ENCODE data around the gene NEU3. TPM values are rescaled to one million over a fixed set of nuclear protein-coding genes. Genes with fewer than 3 reads are reported as not detected.

Gene NEU3
- total and polyA plus RNA-seq, 2 experiments from 2014 or later = 2.5 to 6.2 TPM

- Histone ChIP-seq H3K4me1 (ENCODE audit: insufficient read depth) (no peaks in the 10 kb centered on the region), H2AFZ (no peak overlapping the region), H3K9me3 (ENCODE audit: low read depth) (no peaks in the 10 kb centered on the region), H3K79me2 (ENCODE audit: insufficient read depth) (no peaks in the 10 kb centered on the region), H3K4me3 (no peak overlapping the region), H3K9me2 (ENCODE audit: insufficient read depth) (no peaks in the 10 kb centered on the region), H4K20me1 (ENCODE audit: insufficient read depth) (no peaks in the 10 kb centered on the region), H3F3A (ENCODE audit: insufficient read depth) (no peaks in the 10 kb centered on the region), H3K4me2 (ENCODE audit: unreplicated experiment) (no peak overlapping the region), H3K9ac (no peak overlapping the region), H3K36me3 (ENCODE audit: low read depth) (no peaks in the 10 kb centered on the region), H3K27ac (no peak overlapping the region), H3K27me3 (replicated peaks; ENCODE audit: insufficient read depth) (no peaks in the 10 kb centered on the region)
- no peak for DNase-seq
- in situ Hi-C loops (cut with MboI) = no loop called here
- TF ChIP-seq EZH2 (IDR thresholded peaks at IDR 0.05; ENCODE audit: insufficient read depth, poor library complexity, severe bottlenecking) (no peak), EZH2phosphoT487 (IDR thresholded peaks at IDR 0.05; ENCODE audit: insufficient read depth, low read depth) (no peak)
- 60% methylated on average over 3 of the region's 3 CpGs for WGBS, 2 experiments (ENCODE audit: low coverage in 1 of 2, low lambda C conversion rate in 2 of 2, missing lambda C conversion rate in 2 of 2)
Observed at GRCh38 chr11:75000975-75001354, 12.2 kb downstream of the NEU3 start.

GRCh38 chr11:75001686-75002085 is 13.0 kb downstream of the NEU3 start:
- Histone ChIP-seq H3K4me3 (no peak overlapping the region), H3K9me3 (ENCODE audit: low read depth) (no peaks in the 10 kb centered on the region), H3K9me2 (ENCODE audit: insufficient read depth) (no peaks in the 10 kb centered on the region), H3K79me2 (ENCODE audit: insufficient read depth) (no peaks in the 10 kb centered on the region), H3K36me3 (ENCODE audit: low read depth) (peaks cover 3% of the 10 kb centered on the region; the same call in 1 of the 2 replicates), H3K9ac (no peak overlapping the region), H3K4me2 (ENCODE audit: unreplicated experiment) (no peak overlapping the region), H3K27ac (no peak overlapping the region), H3F3A (ENCODE audit: insufficient read depth) (no peaks in the 10 kb centered on the region), H3K4me1 (ENCODE audit: insufficient read depth) (no peaks in the 10 kb centered on the region), H4K20me1 (ENCODE audit: insufficient read depth) (no peaks in the 10 kb centered on the region), H2AFZ (no peak overlapping the region), H3K27me3 (replicated peaks; ENCODE audit: insufficient read depth) (no peaks in the 10 kb centered on the region)
- WGBS, 2 experiments (ENCODE audit: low coverage in 1 of 2, low lambda C conversion rate in 2 of 2, missing lambda C conversion rate in 2 of 2) = 98 to 99% methylated on average over 3 of the region's 3 CpGs
- no peak for DNase-seq
- in situ Hi-C loops (cut with MboI) = no loop called here
- TF ChIP-seq EZH2 (IDR thresholded peaks at IDR 0.05; ENCODE audit: insufficient read depth, poor library complexity, severe bottlenecking) (no peak), EZH2phosphoT487 (IDR thresholded peaks at IDR 0.05; ENCODE audit: insufficient read depth, low read depth) (no peak)

GRCh38 chr11:75002516-75002915 is 13.8 kb downstream of the NEU3 start:
- TF ChIP-seq EZH2phosphoT487 (IDR thresholded peaks at IDR 0.05; ENCODE audit: insufficient read depth, low read depth) = no peak

GRCh38 chr11:75004215-75004614 is 15.5 kb downstream of the NEU3 start:
- no peak overlapping the region for H2AFZ ChIP-seq
- TF ChIP-seq EZH2phosphoT487 (IDR thresholded peaks at IDR 0.05; ENCODE audit: insufficient read depth, low read depth) = no peak
- TF ChIP-seq EZH2 (IDR thresholded peaks at IDR 0.05; ENCODE audit: insufficient read depth, poor library complexity, severe bottlenecking) = no peak
- DNase-seq = no peak
- peaks cover 4% of the 10 kb centered on the region; the same call in 1 of the 2 replicates for H3K36me3 ChIP-seq (ENCODE audit: low read depth)
- H3K4me1 ChIP-seq (ENCODE audit: insufficient read depth) = no peaks in the 10 kb centered on the region
- no peaks in the 10 kb centered on the region for H3K79me2 ChIP-seq (ENCODE audit: insufficient read depth)
- in situ Hi-C loops (cut with MboI) = no loop called here
- no peaks in the 10 kb centered on the region for H3K9me3 ChIP-seq (ENCODE audit: low read depth)
- WGBS, 2 experiments (ENCODE audit: low coverage in 1 of 2, low lambda C conversion rate in 2 of 2, missing lambda C conversion rate in 2 of 2) = 39 to 52% methylated on average over 1 of the region's 1 CpG
- no peak overlapping the region for H3K4me2 ChIP-seq (ENCODE audit: unreplicated experiment)
- H3F3A ChIP-seq (ENCODE audit: insufficient read depth) = no peaks in the 10 kb centered on the region
- no peaks in the 10 kb centered on the region for H3K9me2 ChIP-seq (ENCODE audit: insufficient read depth)
- H3K27me3 ChIP-seq (replicated peaks; ENCODE audit: insufficient read depth) = no peaks in the 10 kb centered on the region
- H3K9ac ChIP-seq = no peak overlapping the region
- H3K27ac ChIP-seq = no peak overlapping the region
- H3K4me3 ChIP-seq = no peak overlapping the region
- no peaks in the 10 kb centered on the region for H4K20me1 ChIP-seq (ENCODE audit: insufficient read depth)

More at GRCh38 chr11:75002516-75002915, 13.8 kb downstream of the NEU3 start:
- H4K20me1 ChIP-seq (ENCODE audit: insufficient read depth) = no peaks in the 10 kb centered on the region
- H3K9ac ChIP-seq = no peak overlapping the region
- H3K36me3 ChIP-seq (ENCODE audit: low read depth) = peaks cover 4% of the 10 kb centered on the region; the same call in 1 of the 2 replicates
- no peak for DNase-seq
- WGBS, 2 experiments (ENCODE audit: low coverage in 1 of 2, low lambda C conversion rate in 2 of 2, missing lambda C conversion rate in 2 of 2) = 97 to 100% methylated on average over 1 of the region's 1 CpG
- no peak overlapping the region for H3K27ac ChIP-seq
- no peak overlapping the region for H2AFZ ChIP-seq
- no peaks in the 10 kb centered on the region for H3K4me1 ChIP-seq (ENCODE audit: insufficient read depth)
- H3F3A ChIP-seq (ENCODE audit: insufficient read depth) = no peaks in the 10 kb centered on the region
- H3K79me2 ChIP-seq (ENCODE audit: insufficient read depth) = no peaks in the 10 kb centered on the region
- no peaks in the 10 kb centered on the region for H3K9me2 ChIP-seq (ENCODE audit: insufficient read depth)
- no peaks in the 10 kb centered on the region for H3K9me3 ChIP-seq (ENCODE audit: low read depth)
- no peak overlapping the region for H3K4me3 ChIP-seq
- H3K4me2 ChIP-seq (ENCODE audit: unreplicated experiment) = no peak overlapping the region
- H3K27me3 ChIP-seq (replicated peaks; ENCODE audit: insufficient read depth) = no peaks in the 10 kb centered on the region
- in situ Hi-C loops (cut with MboI) = no loop called here

- Histone ChIP-seq H2AFZ (no peak overlapping the region), H3K9ac (no peak overlapping the region), H3K9me2 (ENCODE audit: insufficient read depth) (no peaks in the 10 kb centered on the region), H3F3A (ENCODE audit: insufficient read depth) (no peaks in the 10 kb centered on the region), H3K79me2 (ENCODE audit: insufficient read depth) (no peaks in the 10 kb centered on the region), H3K9me3 (ENCODE audit: low read depth) (no peaks in the 10 kb centered on the region), H3K4me3 (no peak overlapping the region), H3K36me3 (ENCODE audit: low read depth) (peaks cover 4% of the 10 kb centered on the region; the same call in 1 of the 2 replicates), H4K20me1 (ENCODE audit: insufficient read depth) (no peaks in the 10 kb centered on the region), H3K4me1 (ENCODE audit: insufficient read depth) (0 out of 2 replicates have a peak, but pooled peaks cover 11% of the 10 kb centered on the region), H3K4me2 (ENCODE audit: unreplicated experiment) (no peak overlapping the region), H3K27ac (no peak overlapping the region), H3K27me3 (replicated peaks; ENCODE audit: insufficient read depth) (no peaks in the 10 kb centered on the region)
- no peak for DNase-seq
- 62 to 64% methylated on average over 2 of the region's 2 CpGs for WGBS, 2 experiments (ENCODE audit: low coverage in 1 of 2, low lambda C conversion rate in 2 of 2, missing lambda C conversion rate in 2 of 2)
- TF ChIP-seq EZH2 (IDR thresholded peaks at IDR 0.05; ENCODE audit: insufficient read depth, poor library complexity, severe bottlenecking) (no peak), EZH2phosphoT487 (IDR thresholded peaks at IDR 0.05; ENCODE audit: insufficient read depth, low read depth) (no peak)
- in situ Hi-C loops (cut with MboI) = no loop called here
Observed at GRCh38 chr11:75011357-75011756, 22.6 kb downstream of the NEU3 start.
